Measurements from ENCODE around the gene DUSP7. TPM values are rescaled to one million over a fixed set of nuclear protein-coding genes. Genes with fewer than 3 reads are reported as not detected.

Gene DUSP7
- total RNA-seq, 2 experiments from 2014 or later: 17.1 to 20.3 TPM

DNA sequence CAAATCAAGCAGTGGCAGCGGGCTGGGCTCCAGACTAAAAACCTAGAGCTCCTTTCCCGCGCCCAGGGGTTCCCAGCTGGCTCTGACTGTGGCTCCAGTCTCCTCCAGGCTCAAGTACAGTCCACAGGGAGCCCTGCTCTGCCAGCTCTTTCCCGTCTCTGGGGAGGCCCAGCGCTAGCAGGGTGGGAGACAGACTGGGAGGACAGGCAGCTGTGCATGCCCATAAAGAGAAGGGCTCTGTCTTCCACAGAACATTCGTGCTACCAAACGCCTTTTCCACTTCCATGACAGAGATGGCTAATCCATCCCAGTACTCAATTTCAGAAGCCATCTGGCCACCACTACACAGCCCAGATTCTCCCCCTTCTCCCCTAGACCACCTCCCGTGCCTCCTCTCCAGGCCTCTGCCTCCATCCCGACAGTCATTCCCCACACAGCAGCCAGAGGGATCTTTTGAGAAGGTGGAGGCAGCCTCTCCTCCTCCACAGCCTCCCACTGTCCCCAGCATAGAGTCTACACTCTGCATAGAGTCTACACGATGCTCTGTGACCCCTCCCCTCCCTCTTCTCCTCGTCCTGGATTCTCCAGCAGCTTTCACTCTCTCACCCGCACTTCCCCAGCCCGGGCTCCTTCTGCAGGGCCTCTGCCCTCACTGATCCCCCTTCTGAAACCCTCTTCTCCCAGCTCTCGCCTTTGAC is 6.8 kb upstream of the DUSP7 start:
- H3K27me3 Mint-ChIP-seq: no peaks in the 10 kb centered on the region
- no peaks in the 10 kb centered on the region for H3K36me3 Mint-ChIP-seq (ENCODE audit: low read depth)
- no peaks in the 10 kb centered on the region for H3K9me3 Mint-ChIP-seq (ENCODE audit: low read depth)
- no peaks in the 10 kb centered on the region for H3K4me1 Mint-ChIP-seq
- DNase-seq: no peak
- H3K27ac Mint-ChIP-seq: no peak overlapping the region
- intact Hi-C loops (cut with DNase I, micrococcal nuclease): no loop called here
- H3K4me3 Mint-ChIP-seq: no peak overlapping the region
- no peak for ATAC-seq
- ChIA-PET CTCF (interaction anchor here (0.8 kb wide), 1 partner anchor 9 kb away, joined by 4 read pairs; no protein-coding TSS in a partner anchor), POLR2A (interaction anchor here (0.6 kb wide), 1 partner anchor 221 kb away, joined by 3 read pairs; no protein-coding TSS in a partner anchor)

DNA sequence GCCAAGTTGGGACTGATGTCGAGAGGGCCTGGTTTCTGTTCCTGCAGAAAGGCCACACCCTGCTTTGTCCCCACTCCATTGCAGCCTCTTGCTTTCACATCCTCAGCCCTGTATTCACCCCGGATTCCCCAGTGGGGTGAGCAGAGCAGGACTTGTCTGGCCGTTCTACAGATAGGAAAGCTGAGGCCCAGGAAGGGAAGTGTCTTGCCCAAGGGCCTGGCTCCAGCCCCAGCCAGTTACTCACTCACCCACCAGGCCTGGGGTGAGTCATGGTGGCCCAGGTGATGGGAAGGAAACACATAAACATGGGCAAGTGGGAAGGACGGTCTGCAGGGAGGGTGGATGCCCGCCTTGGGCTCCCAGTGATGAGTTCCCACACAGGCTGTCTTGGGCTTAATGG is 6.1 kb upstream of the DUSP7 start:
- H3K27me3 Mint-ChIP-seq: no peaks in the 10 kb centered on the region
- H3K9me3 Mint-ChIP-seq (ENCODE audit: low read depth): no peaks in the 10 kb centered on the region
- DNase-seq: no peak
- intact Hi-C loops (cut with DNase I, micrococcal nuclease): no loop called here
- CTCF ChIA-PET: interaction anchor here (0.8 kb wide), 1 partner anchor 8 kb away, joined by 4 read pairs; no protein-coding TSS in a partner anchor
- H3K27ac Mint-ChIP-seq: no peak overlapping the region
- peak; percentile 27 for ATAC-seq
- H3K36me3 Mint-ChIP-seq (ENCODE audit: low read depth): no peaks in the 10 kb centered on the region
- POLR2A ChIA-PET: interaction anchor here (0.6 kb wide), 1 partner anchor 222 kb away, joined by 3 read pairs; no protein-coding TSS in a partner anchor
- no peak overlapping the region for H3K4me3 Mint-ChIP-seq
- peaks cover 2% of the 10 kb centered on the region for H3K4me1 Mint-ChIP-seq

DNA sequence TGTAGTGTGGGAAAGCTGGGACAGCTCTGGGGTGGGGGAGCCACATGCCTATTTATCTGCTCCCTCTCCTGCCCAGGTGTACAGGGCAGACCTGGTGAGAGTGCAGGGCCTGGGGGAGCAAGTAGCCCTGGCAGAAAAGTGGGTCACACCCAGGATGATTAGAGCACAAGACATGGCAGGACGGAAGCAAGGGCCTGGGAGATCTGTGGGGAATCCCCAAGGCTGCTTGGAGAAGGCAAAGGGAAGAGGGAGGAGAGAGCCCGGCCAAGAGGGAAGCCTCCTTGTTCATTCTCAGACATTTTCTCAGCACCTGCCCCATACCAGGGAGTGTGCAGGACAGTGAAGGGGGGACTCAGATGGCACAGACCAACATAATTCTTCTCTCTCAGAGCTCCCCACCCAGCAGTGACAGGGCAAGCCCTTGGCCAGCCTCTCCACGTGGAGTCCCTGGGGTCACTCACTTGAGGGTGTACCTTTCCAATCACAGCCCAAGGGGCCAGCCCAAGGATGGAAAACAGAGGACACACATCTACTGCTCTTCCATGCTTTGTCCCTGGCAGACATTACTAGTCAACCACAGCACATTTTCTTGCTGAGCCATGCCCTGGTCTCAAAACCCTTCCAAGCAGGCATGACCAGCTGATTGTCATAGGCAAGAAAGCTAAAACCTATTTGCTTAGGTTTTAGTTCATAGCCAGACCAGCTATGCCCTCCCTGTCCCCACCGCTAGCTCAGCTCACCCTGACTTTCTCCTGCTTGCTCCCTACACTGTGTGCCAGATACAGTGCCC is 4.9 kb upstream of the DUSP7 start:
- peaks cover 6% of the 10 kb centered on the region for H3K4me1 Mint-ChIP-seq
- no peak overlapping the region for H3K27ac Mint-ChIP-seq
- intact Hi-C loops (cut with DNase I, micrococcal nuclease): no loop called here
- H3K9me3 Mint-ChIP-seq (ENCODE audit: low read depth): no peaks in the 10 kb centered on the region
- H3K27me3 Mint-ChIP-seq: no peaks in the 10 kb centered on the region
- H3K4me3 Mint-ChIP-seq: no peak overlapping the region
- ChIA-PET POLR2A (no interaction called here), CTCF (interaction anchor here (0.6 to 0.7 kb wide), 3 partner anchors 237 to 1754 kb away, joined by 3 to 4 read pairs (median 3); no protein-coding TSS in a partner anchor)
- ATAC-seq (no peak), DNase-seq (no peak)
- no peaks in the 10 kb centered on the region for H3K36me3 Mint-ChIP-seq (ENCODE audit: low read depth)

DNA sequence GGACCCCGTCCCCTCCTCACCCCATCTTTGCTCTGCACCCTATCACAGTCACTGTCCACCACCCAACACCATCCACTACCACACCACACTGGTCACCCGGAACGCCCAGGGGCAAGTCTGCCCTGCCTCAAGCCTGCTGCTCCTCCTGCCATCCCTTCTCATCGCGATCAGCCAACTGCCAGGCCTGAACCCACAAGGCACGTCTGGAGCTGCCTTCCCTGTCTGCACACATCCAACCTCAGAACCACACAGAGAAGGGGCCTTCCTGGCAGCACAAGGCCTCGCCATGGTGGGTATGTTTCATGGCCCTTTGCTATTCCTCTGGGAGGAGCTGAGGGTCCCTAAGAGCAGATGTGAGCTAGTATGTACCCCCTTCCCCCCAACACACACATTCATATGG is 3.4 kb upstream of the DUSP7 start:
- intact Hi-C loops (cut with DNase I, micrococcal nuclease): loop anchor here in 1 of 2 experiments (5.0 kb wide), 3 partner anchors 667 to 1707 kb away; partner anchors contain the start of genes C3orf18, CYB561D2, HEMK1 and NPRL2

DNA sequence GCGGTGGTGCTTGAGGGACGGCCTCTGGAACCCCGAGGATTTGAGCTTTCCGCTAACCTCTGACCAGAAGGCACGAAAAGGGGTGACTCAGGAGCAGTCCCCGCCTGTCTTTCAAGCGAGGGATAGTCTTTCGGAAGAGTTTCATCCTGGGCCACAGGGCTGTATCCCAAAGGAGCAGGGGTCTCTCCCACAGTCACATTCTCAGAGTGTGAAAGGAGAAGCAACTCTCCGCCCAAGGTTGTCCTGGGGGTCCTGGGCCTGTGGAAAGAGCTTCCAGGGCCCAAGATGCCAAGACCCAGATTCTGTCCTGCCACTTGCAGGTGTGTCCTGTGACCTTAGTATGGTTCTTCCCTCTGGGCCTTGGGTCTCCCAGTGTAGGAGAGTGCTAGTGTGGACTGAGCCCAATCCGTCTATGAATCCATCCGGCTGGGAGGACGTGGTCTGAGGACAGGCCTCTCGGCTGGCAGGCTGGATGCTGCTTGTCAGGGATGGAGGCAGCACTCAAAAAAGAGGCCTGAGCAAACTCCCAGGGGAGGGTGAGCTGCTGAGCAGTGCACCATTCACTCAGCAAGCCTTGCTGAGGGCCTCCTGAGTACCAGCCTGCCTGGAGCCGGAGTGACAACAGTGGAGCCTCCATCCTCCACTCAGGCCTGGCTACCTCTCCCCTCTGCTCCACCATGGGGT is 1.6 kb upstream of the DUSP7 start:
- Mint-ChIP-seq H3K27ac (peak overlapping the region; percentile 13), H3K27me3 (no peaks in the 10 kb centered on the region), H3K4me3 (peak overlapping the region; percentile 85), H3K9me3 (ENCODE audit: low read depth) (no peaks in the 10 kb centered on the region), H3K36me3 (ENCODE audit: low read depth) (peaks cover 8% of the 10 kb centered on the region), H3K4me1 (peaks cover 23% of the 10 kb centered on the region)
- CTCF ChIA-PET: interaction anchor here (0.6 to 1.9 kb wide), 6 partner anchors 28 to 201 kb away, joined by 3 to 13 read pairs (median 3); partner anchors contain the start of genes POC1A and RPL29
- intact Hi-C loops (cut with DNase I, micrococcal nuclease): loop anchor here (1.0 to 5.0 kb wide), 22 partner anchors 57 to 1759 kb away; partner anchors contain the start of genes PARP3 (in 2 of the 2), POC1A (in 2 of the 2), ABHD14A (in 1 of the 2) and ACY1 (in 1 of the 2)
- POLR2A ChIA-PET: interaction anchor here (0.9 to 2.5 kb wide), 3 partner anchors 55 to 97 kb away, joined by 3 to 18 read pairs (median 7); partner anchors contain the start of genes POC1A and RPL29
- ATAC-seq (no peak), DNase-seq (no peak)

More for the DNA sequence above, 3.4 kb upstream of the DUSP7 start:
- Mint-ChIP-seq H3K4me1 (peaks cover 6% of the 10 kb centered on the region), H3K9me3 (ENCODE audit: low read depth) (no peaks in the 10 kb centered on the region), H3K4me3 (no peak overlapping the region), H3K27ac (no peak overlapping the region), H3K36me3 (ENCODE audit: low read depth) (no peaks in the 10 kb centered on the region), H3K27me3 (no peaks in the 10 kb centered on the region)
- DNase-seq (no peak), ATAC-seq (no peak)
- ChIA-PET CTCF (interaction anchor here (1.3 kb wide), 1 partner anchor 14 kb away, joined by 4 read pairs; no protein-coding TSS in a partner anchor), POLR2A (no interaction called here)

DNA sequence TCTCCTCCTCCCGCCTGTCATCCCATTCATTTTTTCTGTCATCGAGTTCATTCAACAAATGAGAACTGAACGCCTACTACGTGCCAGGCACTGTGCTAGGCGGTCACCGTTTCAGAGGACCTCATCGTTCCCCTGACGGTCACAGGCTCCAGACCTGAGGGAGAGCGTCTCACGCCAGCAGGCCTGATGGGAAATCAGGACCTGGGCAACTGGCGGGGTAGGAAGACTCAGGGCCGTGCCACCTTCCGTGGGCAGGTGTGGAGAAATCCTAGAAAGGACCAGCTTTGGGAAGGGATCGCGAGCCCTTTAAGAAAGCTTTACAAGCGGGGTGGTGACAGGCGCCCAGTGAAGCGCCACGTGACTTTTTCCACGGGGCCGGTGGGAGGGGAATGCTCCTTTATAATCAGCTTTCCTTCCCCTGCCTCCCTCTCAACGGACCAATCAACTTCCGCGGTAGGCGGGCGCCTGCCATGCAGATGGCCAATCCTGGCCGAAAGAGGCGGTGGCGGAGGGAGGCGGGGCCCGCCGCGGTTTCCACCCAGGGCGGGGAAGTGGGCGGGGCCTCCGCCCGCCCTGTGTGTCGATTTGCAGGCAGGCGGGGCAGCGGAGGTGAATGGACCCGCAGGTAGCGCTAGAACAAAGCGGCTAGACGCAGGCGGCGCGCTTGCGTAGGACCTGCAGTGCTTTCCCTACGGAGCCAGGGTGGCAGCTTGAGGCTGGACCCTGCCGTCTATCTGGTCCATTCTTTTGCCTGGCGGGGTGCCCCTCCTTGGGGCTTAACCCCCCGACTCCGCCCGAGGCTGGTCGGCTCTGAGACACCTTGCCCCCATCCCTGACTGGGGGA is 819 bp upstream of the DUSP7 start:
- peak overlapping the region; percentile 85 for H3K4me3 Mint-ChIP-seq
- no peaks in the 10 kb centered on the region for H3K9me3 Mint-ChIP-seq (ENCODE audit: low read depth)
- ChIA-PET POLR2A (interaction anchor here (0.6 to 2.5 kb wide), 4 partner anchors 9 to 196 kb away, joined by 3 to 18 read pairs (median 6); partner anchors contain the start of genes POC1A and RPL29), CTCF (interaction anchor here (0.6 to 1.9 kb wide), 11 partner anchors 27 to 375 kb away, joined by 3 to 13 read pairs (median 3); partner anchors contain the start of genes POC1A and RPL29)
- ATAC-seq (peak; percentile 81), DNase-seq (peak; percentile 100)
- H3K27ac Mint-ChIP-seq: peak overlapping the region; percentile 93
- intact Hi-C loops (cut with DNase I, micrococcal nuclease): loop anchor here (1.0 to 5.0 kb wide), 22 partner anchors 56 to 1758 kb away; partner anchors contain the start of genes PARP3 (in 2 of the 2), POC1A (in 2 of the 2), ABHD14A (in 1 of the 2) and ACY1 (in 1 of the 2)
- H3K4me1 Mint-ChIP-seq: peaks cover 30% of the 10 kb centered on the region
- peaks cover 15% of the 10 kb centered on the region for H3K36me3 Mint-ChIP-seq (ENCODE audit: low read depth)
- H3K27me3 Mint-ChIP-seq: no peaks in the 10 kb centered on the region

DNA sequence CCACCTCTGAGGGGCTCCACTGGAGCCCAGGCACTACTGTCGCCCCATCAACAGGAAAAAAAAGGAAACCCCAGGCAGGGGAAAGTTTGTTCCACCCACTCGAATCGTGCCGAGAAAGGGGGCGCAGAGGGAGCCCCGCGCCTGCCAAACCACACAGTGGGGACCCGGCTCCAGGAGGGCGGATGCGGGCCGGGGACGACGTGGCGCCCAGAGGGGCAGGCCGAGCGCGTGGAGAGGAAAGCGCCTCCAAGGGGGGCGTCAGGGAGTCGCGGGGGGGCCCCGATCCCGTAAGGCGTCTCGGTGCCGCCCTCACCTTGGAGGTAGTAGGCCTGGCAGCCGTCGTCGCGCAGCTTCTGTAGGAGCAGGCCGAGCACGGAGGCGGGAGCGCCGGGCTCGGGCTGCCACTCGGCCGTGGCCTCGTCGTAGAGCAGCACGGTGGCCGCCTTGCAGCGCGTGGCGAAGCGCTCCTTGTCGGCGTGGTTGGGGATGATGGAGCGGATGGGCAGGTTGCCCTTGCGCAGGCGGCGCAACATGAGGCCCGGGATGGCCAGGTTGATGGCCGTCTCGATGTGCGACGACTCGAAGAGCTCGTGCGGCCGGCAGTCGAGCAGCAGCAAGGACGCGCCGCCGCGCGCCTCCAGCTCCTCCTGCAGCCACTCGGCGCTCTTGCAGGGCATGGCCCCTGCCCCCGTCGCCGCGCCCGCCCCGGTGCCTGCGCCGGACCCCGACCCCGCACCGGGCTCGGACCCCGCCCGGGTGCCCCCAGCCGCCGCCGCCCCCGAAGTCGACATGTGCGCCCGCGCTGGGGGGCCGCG is 627 bp downstream of the DUSP7 start:
- H3K27ac Mint-ChIP-seq: peak overlapping the region; percentile 85
- peaks cover 20% of the 10 kb centered on the region for H3K36me3 Mint-ChIP-seq (ENCODE audit: low read depth)
- no peaks in the 10 kb centered on the region for H3K27me3 Mint-ChIP-seq
- ATAC-seq: no peak
- DNase-seq: peak; percentile 74
- POLR2A ChIA-PET: interaction anchor here (0.9 to 2.5 kb wide), 6 partner anchors 60 to 223 kb away, joined by 3 to 18 read pairs (median 5); partner anchors contain the start of genes ACY1, POC1A, RPL29 and RRP9
- peak overlapping the region; percentile 86 for H3K4me3 Mint-ChIP-seq
- intact Hi-C loops (cut with DNase I, micrococcal nuclease): loop anchor here (2.0 to 5.0 kb wide), 7 partner anchors 55 to 1757 kb away; partner anchors contain the start of genes C3orf18 (in 1 of the 2), CYB561D2 (in 1 of the 2), HEMK1 (in 1 of the 2) and HYAL3 (in 1 of the 2)
- CTCF ChIA-PET: interaction anchor here (0.5 to 3.6 kb wide), 10 partner anchors 24 to 164 kb away, joined by 3 to 30 read pairs (median 4); partner anchors contain the start of genes POC1A, RPL29 and RRP9
- no peaks in the 10 kb centered on the region for H3K9me3 Mint-ChIP-seq (ENCODE audit: low read depth)
- H3K4me1 Mint-ChIP-seq: peaks cover 42% of the 10 kb centered on the region

DNA sequence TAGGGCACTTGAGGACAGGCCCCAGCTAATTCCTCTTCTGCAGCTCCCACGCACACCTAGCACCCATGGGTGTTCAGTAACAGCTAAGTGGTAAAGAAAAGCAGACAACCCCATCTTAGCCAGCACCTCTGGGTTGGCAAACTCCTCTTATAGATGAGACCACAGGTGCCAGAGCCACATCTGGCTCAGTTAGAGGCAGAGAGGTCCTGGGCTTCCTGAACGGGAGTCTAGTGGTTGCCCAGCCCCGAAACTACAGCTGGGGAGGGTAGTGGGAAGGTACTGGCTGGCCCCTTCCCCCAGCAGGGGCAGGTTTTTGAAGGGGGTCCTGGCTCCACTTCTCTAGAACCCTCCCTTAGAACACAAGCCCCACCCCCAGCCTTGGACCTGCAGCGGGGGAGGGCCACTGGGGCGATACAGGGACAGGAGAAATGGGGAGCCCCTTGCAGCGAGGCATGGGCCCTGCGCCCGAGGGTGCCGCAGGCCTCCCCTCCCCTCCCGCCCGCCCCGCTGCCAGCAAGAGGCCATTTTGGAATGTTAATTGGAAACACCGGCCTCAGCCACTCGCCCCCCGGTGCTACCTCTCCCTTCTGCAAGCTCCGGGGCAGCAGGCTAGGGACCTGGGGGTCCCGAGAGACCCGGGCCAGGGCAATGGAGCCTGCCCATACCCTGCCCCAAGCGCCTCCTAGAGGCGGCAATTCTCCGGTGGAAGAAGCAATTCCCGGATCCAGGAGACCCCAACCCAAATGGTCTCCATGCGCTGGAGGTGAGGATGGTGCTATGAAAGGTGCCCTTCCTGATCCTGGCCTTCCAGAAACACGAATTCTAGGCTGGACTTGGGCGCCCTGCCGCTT is 1.5 kb downstream of the DUSP7 start:
- Mint-ChIP-seq H3K36me3 (ENCODE audit: low read depth) (peaks cover 25% of the 10 kb centered on the region), H3K4me3 (peak overlapping the region; percentile 86), H3K4me1 (peaks cover 48% of the 10 kb centered on the region), H3K27me3 (no peaks in the 10 kb centered on the region), H3K9me3 (ENCODE audit: low read depth) (no peaks in the 10 kb centered on the region), H3K27ac (peak overlapping the region; percentile 71)
- DNase-seq (peak; percentile 54), ATAC-seq (no peak)
- intact Hi-C loops (cut with DNase I, micrococcal nuclease): loop anchor here (5.0 kb wide), 4 partner anchors 87 to 1703 kb away; partner anchors contain the start of genes C3orf18 (in 1 of the 2), CYB561D2 (in 1 of the 2), HEMK1 (in 1 of the 2) and NPRL2 (in 1 of the 2)
- ChIA-PET POLR2A (interaction anchor here (1.1 to 2.5 kb wide), 3 partner anchors 72 to 223 kb away, joined by 3 to 18 read pairs (median 6); partner anchors contain the start of genes ACY1, POC1A and WDR82), CTCF (interaction anchor here (0.5 to 3.6 kb wide), 9 partner anchors 8 to 393 kb away, joined by 3 to 30 read pairs (median 4); partner anchors contain the start of gene ACY1)

Measured in activated CD4-positive, alpha-beta T cell treated with anti-CD3 and anti-CD28 coated beads for 36 hours (primary cell).